Measurements from ENCODE around the gene PAWR. TPM values are rescaled to one million over a fixed set of nuclear protein-coding genes. Genes with fewer than 3 reads are reported as not detected.
A peak's percentile ranks its signal among the peaks of the same experiment; 100 is the strongest.

The PAWR gene
- total and polyA plus RNA-seq, 2 of the 13 experiments (the other 11 are each of a cell fraction or from before 2014, with no cell fraction given), result 29.1 to 36.1 TPM

GRCh38 chr12:79557690-79558315 is 133.0 kb downstream of the PAWR start:
- WGBS (ENCODE audit: low lambda C conversion rate), result 96% methylated on average over 1 of the region's 1 CpG

GRCh38 chr12:79555028-79555925 is 135.5 kb downstream of the PAWR start:
- Histone ChIP-seq H3K9ac (ENCODE audit: insufficient read depth, low read depth, low read length) (0 out of 2 replicates have a peak overlapping the region, but pooled peaks have one; percentile 20), H3K4me3 (replicated peaks in 1 of 3; ENCODE audit: insufficient read depth in 1 of 3, low read depth in 2 of 3, low read length in 3 of 3) (no peak overlapping the region), H3K27ac (ENCODE audit: extremely low read length, insufficient read depth, low read length) (peak overlapping the region; percentile 49), H3K4me1 (ENCODE audit: insufficient read depth, low read length) (peaks cover 82% of the 10 kb centered on the region), H3K4me2 (ENCODE audit: low read depth, low read length) (no peak overlapping the region), H4K20me1 (ENCODE audit: insufficient read depth, low read length) (no peaks in the 10 kb centered on the region), H3K79me2 (ENCODE audit: insufficient read depth, low read length) (no peaks in the 10 kb centered on the region), H3K36me3 (replicated peaks in 1 of 2; ENCODE audit: control insufficient read depth in 1 of 2, insufficient read depth in 2 of 2, low read length in 2 of 2) (peaks cover 6 to 8% of the 10 kb centered on the region in 2 experiments; a peak in 4 of 5 replicates), H3K27me3 (ENCODE audit: control insufficient read depth in 1 of 2, insufficient read depth in 2 of 2, low read length in 2 of 2) (no peaks in the 10 kb centered on the region), H3K9me3 (ENCODE audit: low read length) (no peaks in the 10 kb centered on the region), H2AFZ (ENCODE audit: low read length) (no peak overlapping the region)
- intact Hi-C loops (cut with micrococcal nuclease; ENCODE audit: unreplicated experiment) (loop anchor here (1.0 to 2.0 kb wide), 2 partner anchors 183 to 632 kb away; no protein-coding TSS in a partner anchor), in situ Hi-C loops (cut with HindIII; ENCODE audit: extremely low pct_ligation_motif_present, low pct_unique_long_range_greater_than_20kb) (loop anchor here (5.0 to 25.0 kb wide), 2 partner anchors 132 to 182 kb away; partner anchors contain the start of gene PAWR)
- POLR2A ChIA-PET, result no interaction called here
- no peak for ATAC-seq
- CTCF ChIA-PET (ENCODE audit: low intra/inter-chr PET ratio, low total read pairs), result interaction anchor here (1.2 to 2.7 kb wide), 2 partner anchors 183 to 714 kb away, joined by 3 to 21 read pairs; no protein-coding TSS in a partner anchor
- DNase-seq (ENCODE audit: low spot score), result peak; percentile 62
- no TSS peak for BruUV-seq (replicated peaks)
- FAIRE-seq, result peak; percentile 44
- WGBS (ENCODE audit: low lambda C conversion rate), result 89% methylated on average over 3 of the region's 3 CpGs
- TF ChIP-seq SMC3 (IDR thresholded peaks at IDR 0.05; ENCODE audit: low read length) (peak; percentile 79), NR2C2 (CRISPR knock-in tag; IDR thresholded peaks at IDR 0.05; ENCODE audit: borderline replicate concordance) (no peak), ASH2L (IDR thresholded peaks at IDR 0.05; ENCODE audit: insufficient read length, low read depth, low read length) (peak; percentile 25), ZNF317 (CRISPR knock-in tag; IDR thresholded peaks at IDR 0.05) (0 out of 2 replicates have a peak, but pooled peaks have one; percentile 16), CAMTA2 (CRISPR knock-in tag; IDR thresholded peaks at IDR 0.05; ENCODE audit: borderline replicate concordance) (no peak), STAG1 (CRISPR knock-in tag; IDR thresholded peaks at IDR 0.05) (peak; percentile 79), NFIC (IDR thresholded peaks at IDR 0.05; ENCODE audit: low read length) (0 out of 2 replicates have a peak, but pooled peaks have one; percentile 26), ZNF687 (CRISPR knock-in tag; IDR thresholded peaks at IDR 0.05) (no peak)

More at GRCh38 chr12:79557690-79558315, 133.0 kb downstream of the PAWR start:
- no peak for ATAC-seq
- POLR2A ChIA-PET, result interaction anchor here (1.0 to 4.7 kb wide), 2 partner anchors 12 to 134 kb away, joined by 3 to 25 read pairs; partner anchors contain the start of gene PAWR
- Histone ChIP-seq H3K4me1 (ENCODE audit: insufficient read depth, low read length) (peaks cover 70% of the 10 kb centered on the region), H2AFZ (ENCODE audit: low read length) (no peak overlapping the region), H3K9me3 (ENCODE audit: low read length) (no peaks in the 10 kb centered on the region), H3K9ac (ENCODE audit: insufficient read depth, low read depth, low read length) (peak overlapping the region; percentile 10; the same call in 1 of the 2 replicates), H3K27ac (ENCODE audit: extremely low read length, insufficient read depth, low read length) (peak overlapping the region; percentile 89), H3K79me2 (ENCODE audit: insufficient read depth, low read length) (no peaks in the 10 kb centered on the region), H4K20me1 (ENCODE audit: insufficient read depth, low read length) (no peaks in the 10 kb centered on the region), H3K4me3 (replicated peaks in 1 of 3; ENCODE audit: insufficient read depth in 1 of 3, low read depth in 2 of 3, low read length in 3 of 3) (no peak overlapping the region), H3K27me3 (ENCODE audit: control insufficient read depth in 1 of 2, insufficient read depth in 2 of 2, low read length in 2 of 2) (no peaks in the 10 kb centered on the region), H3K4me2 (ENCODE audit: low read depth, low read length) (no peak overlapping the region), H3K36me3 (replicated peaks in 1 of 2; ENCODE audit: control insufficient read depth in 1 of 2, insufficient read depth in 2 of 2, low read length in 2 of 2) (peaks cover 4 to 6% of the 10 kb centered on the region in 2 experiments; a peak in 3 of 5 replicates)
- no TSS peak for BruUV-seq (replicated peaks)
- no peak for TF ChIP-seq SNAPC2 (CRISPR knock-in tag; IDR thresholded peaks at IDR 0.05)
- TF ChIP-seq ZNF24 (IDR thresholded peaks at IDR 0.05), result 0 out of 2 replicates have a peak, but pooled peaks have one; percentile 43
- DNase-seq (ENCODE audit: low spot score), result no peak
- intact Hi-C loops (cut with micrococcal nuclease; ENCODE audit: unreplicated experiment), result no loop called here
- CTCF ChIA-PET (ENCODE audit: low intra/inter-chr PET ratio, low total read pairs), result no interaction called here
- in situ Hi-C loops (cut with HindIII; ENCODE audit: extremely low pct_ligation_motif_present, low pct_unique_long_range_greater_than_20kb), result loop anchor here (5.0 to 25.0 kb wide), 2 partner anchors 129 to 179 kb away; partner anchors contain the start of gene PAWR
- FAIRE-seq, result no peak
